ENCODE measurements around the gene ZNF22. TPM values are rescaled to one million over a fixed set of nuclear protein-coding genes. Genes with fewer than 3 reads are reported as not detected.

Gene ZNF22
- polyA plus RNA-seq, 2 donors: 4.6 to 5.4 TPM

DNA sequence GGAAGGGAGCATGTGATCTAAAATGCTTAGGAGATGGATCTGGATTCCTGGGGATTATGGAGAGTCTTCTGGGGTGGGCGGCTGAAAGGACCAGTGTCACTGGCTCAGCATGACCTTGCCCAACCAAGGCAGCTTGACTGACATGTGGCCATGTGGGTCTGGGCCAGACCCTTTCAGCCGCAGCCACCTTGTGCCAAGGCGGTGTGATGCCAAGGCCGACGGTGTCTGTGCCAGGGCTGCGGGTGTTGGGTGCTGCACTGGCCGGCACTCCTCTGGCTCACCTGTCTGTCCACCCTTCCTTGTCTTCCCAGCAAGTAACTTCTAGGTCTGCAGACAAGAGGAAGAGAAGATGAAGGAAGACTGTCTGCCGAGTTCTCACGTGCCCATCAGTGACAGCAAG, 30.9 kb upstream of the ZNF22 start:
- Histone ChIP-seq H3K9me3 (ENCODE audit: control insufficient read depth in 2 of 2, insufficient read depth in 1 of 2, low read depth in 1 of 2, low read length in 1 of 2) (peaks cover 0 to 2% of the 10 kb centered on the region in 2 donors), H3K4me1 (ENCODE audit: control insufficient read depth in 2 of 2, insufficient read depth in 2 of 2, low read length in 1 of 2) (peaks cover 0 to 12% of the 10 kb centered on the region in 2 donors), H3K27ac (ENCODE audit: low read depth in 2 of 2, low read length in 1 of 2) (no peak overlapping the region), H3K36me3 (ENCODE audit: control insufficient read depth in 2 of 2, insufficient read depth in 2 of 2, low read length in 1 of 2) (peaks cover 0 to 8% of the 10 kb centered on the region in 2 donors), H3K4me3 (ENCODE audit: low read depth in 1 of 2, low read length in 2 of 2) (no peak overlapping the region), H3K27me3 (ENCODE audit: control insufficient read depth in 1 of 2, insufficient read depth in 2 of 2, low read length in 2 of 2) (no peaks in the 10 kb centered on the region)
- 84 to 94% methylated on average over 9 of the region's 9 CpGs for WGBS, 2 donors

DNA sequence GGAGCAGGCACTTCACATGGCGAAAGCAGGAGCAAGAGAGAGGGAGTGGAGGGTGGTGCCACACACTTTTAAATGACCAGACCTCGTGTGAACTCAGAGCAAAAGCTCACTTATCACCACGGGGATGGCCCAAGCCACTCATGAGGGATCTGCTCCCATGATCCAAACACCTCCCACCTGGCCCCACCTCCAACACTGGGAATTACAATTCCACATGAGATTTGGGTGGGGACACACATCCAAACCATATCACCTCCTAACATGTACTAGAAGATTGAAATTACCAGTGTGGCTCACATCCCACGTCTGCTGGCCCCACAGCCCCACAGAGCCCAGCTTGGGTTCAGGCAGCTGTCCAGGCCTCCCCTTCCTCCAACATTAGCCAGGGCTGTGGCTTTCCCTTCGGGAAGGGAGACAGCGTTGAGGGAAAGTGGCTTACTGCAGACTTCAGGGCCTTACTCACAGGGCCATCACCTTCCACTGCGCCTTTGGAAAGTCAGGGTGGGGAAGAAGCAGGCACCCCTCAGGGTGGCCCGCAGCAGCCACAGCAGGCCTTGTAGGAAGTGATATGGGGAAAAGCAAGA, 29.8 kb upstream of the ZNF22 start:
- peaks cover 0 to 12% of the 10 kb centered on the region in 2 donors for H3K4me1 ChIP-seq (ENCODE audit: control insufficient read depth in 2 of 2, insufficient read depth in 2 of 2, low read length in 1 of 2)
- peaks cover 0 to 8% of the 10 kb centered on the region in 2 donors for H3K36me3 ChIP-seq (ENCODE audit: control insufficient read depth in 2 of 2, insufficient read depth in 2 of 2, low read length in 1 of 2)
- 92 to 94% methylated on average over 8 of the region's 8 CpGs for WGBS, 2 donors
- peaks cover 0 to 2% of the 10 kb centered on the region in 2 donors for H3K9me3 ChIP-seq (ENCODE audit: control insufficient read depth in 2 of 2, insufficient read depth in 1 of 2, low read depth in 1 of 2, low read length in 1 of 2)
- no peak overlapping the region for H3K27ac ChIP-seq (ENCODE audit: low read depth in 2 of 2, low read length in 1 of 2)
- H3K4me3 ChIP-seq (ENCODE audit: low read depth in 1 of 2, low read length in 2 of 2): no peak overlapping the region
- H3K27me3 ChIP-seq (ENCODE audit: control insufficient read depth in 1 of 2, insufficient read depth in 2 of 2, low read length in 2 of 2): no peaks in the 10 kb centered on the region

GRCh38 chr10:44971434-44971833, 29.3 kb upstream of the ZNF22 start:
- H3K9me3 ChIP-seq (ENCODE audit: control insufficient read depth in 2 of 2, insufficient read depth in 1 of 2, low read depth in 1 of 2, low read length in 1 of 2): peaks cover 0 to 2% of the 10 kb centered on the region in 2 donors
- peaks cover 0 to 12% of the 10 kb centered on the region in 2 donors for H3K4me1 ChIP-seq (ENCODE audit: control insufficient read depth in 2 of 2, insufficient read depth in 2 of 2, low read length in 1 of 2)
- peaks cover 0 to 8% of the 10 kb centered on the region in 2 donors for H3K36me3 ChIP-seq (ENCODE audit: control insufficient read depth in 2 of 2, insufficient read depth in 2 of 2, low read length in 1 of 2)
- WGBS, 2 donors: 91% methylated on average over 11 of the region's 11 CpGs
- H3K27me3 ChIP-seq (ENCODE audit: control insufficient read depth in 1 of 2, insufficient read depth in 2 of 2, low read length in 2 of 2): no peaks in the 10 kb centered on the region
- H3K27ac ChIP-seq (ENCODE audit: low read depth in 2 of 2, low read length in 1 of 2): no peak overlapping the region
- no peak overlapping the region for H3K4me3 ChIP-seq (ENCODE audit: low read depth in 1 of 2, low read length in 2 of 2)

DNA sequence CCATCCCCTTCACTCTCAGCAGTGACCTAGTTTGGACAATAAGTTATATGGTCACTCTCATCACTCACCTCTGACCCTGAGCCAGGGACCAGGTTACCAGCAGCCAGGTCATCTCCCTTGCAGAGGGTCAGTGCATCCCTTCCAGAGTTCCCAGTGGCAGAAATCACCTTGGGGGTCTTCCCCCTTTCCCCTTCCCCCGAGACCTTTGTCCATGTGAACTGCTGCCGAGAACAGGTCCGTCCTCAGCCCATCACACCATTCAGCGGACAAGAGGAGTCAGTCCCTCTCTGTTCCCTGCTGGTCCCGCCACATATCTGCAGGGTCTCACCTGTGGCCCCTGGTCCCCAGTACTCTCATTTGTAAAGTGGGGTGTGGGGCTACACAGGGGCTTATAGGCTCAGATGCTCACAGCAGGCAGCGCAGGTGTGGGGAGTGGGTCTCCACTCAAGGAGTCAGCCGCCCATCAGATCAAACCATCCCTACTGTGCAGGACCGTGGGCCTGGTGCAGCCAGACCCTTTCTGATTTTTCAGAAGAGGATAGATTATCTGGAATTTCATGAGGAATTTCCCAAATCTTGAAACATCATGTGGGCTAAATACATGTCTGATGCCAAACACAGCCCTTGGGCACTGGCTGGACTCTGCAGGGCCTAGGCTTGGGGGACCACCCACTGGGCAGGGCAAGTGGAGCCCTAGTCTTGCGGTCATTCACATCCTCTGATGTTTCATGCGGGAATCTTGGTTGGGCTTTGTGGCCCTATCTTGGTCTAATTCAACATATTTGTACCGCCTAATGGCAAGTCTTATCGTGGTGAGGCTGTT, 28.6 kb upstream of the ZNF22 start:
- Histone ChIP-seq H3K9me3 (ENCODE audit: control insufficient read depth in 2 of 2, insufficient read depth in 1 of 2, low read depth in 1 of 2, low read length in 1 of 2) (peaks cover 0 to 2% of the 10 kb centered on the region in 2 donors), H3K27ac (ENCODE audit: low read depth in 2 of 2, low read length in 1 of 2) (no peak overlapping the region), H3K27me3 (ENCODE audit: control insufficient read depth in 1 of 2, insufficient read depth in 2 of 2, low read length in 2 of 2) (no peaks in the 10 kb centered on the region), H3K4me3 (ENCODE audit: low read depth in 1 of 2, low read length in 2 of 2) (no peak overlapping the region), H3K4me1 (ENCODE audit: control insufficient read depth in 2 of 2, insufficient read depth in 2 of 2, low read length in 1 of 2) (peaks cover 0 to 12% of the 10 kb centered on the region in 2 donors), H3K36me3 (ENCODE audit: control insufficient read depth in 2 of 2, insufficient read depth in 2 of 2, low read length in 1 of 2) (peaks cover 0 to 13% of the 10 kb centered on the region in 2 donors)
- WGBS, 2 donors: 94 to 97% methylated on average over 12 of the region's 12 CpGs

- Histone ChIP-seq H3K27ac (ENCODE audit: low read depth in 2 of 2, low read length in 1 of 2) (no peak overlapping the region), H3K4me1 (ENCODE audit: control insufficient read depth in 2 of 2, insufficient read depth in 2 of 2, low read length in 1 of 2) (peaks cover 5 to 16% of the 10 kb centered on the region in 2 donors), H3K9me3 (ENCODE audit: control insufficient read depth in 2 of 2, insufficient read depth in 1 of 2, low read depth in 1 of 2, low read length in 1 of 2) (peaks cover 0 to 2% of the 10 kb centered on the region in 2 donors), H3K36me3 (ENCODE audit: control insufficient read depth in 2 of 2, insufficient read depth in 2 of 2, low read length in 1 of 2) (peaks cover 0 to 13% of the 10 kb centered on the region in 2 donors), H3K27me3 (ENCODE audit: control insufficient read depth in 1 of 2, insufficient read depth in 2 of 2, low read length in 2 of 2) (no peaks in the 10 kb centered on the region), H3K4me3 (ENCODE audit: low read depth in 1 of 2, low read length in 2 of 2) (no peak overlapping the region)
- 78 to 85% methylated on average over 6 of the region's 6 CpGs for WGBS, 2 donors
Measured at GRCh38 chr10:44972874-44973306, 27.8 kb upstream of the ZNF22 start.

DNA sequence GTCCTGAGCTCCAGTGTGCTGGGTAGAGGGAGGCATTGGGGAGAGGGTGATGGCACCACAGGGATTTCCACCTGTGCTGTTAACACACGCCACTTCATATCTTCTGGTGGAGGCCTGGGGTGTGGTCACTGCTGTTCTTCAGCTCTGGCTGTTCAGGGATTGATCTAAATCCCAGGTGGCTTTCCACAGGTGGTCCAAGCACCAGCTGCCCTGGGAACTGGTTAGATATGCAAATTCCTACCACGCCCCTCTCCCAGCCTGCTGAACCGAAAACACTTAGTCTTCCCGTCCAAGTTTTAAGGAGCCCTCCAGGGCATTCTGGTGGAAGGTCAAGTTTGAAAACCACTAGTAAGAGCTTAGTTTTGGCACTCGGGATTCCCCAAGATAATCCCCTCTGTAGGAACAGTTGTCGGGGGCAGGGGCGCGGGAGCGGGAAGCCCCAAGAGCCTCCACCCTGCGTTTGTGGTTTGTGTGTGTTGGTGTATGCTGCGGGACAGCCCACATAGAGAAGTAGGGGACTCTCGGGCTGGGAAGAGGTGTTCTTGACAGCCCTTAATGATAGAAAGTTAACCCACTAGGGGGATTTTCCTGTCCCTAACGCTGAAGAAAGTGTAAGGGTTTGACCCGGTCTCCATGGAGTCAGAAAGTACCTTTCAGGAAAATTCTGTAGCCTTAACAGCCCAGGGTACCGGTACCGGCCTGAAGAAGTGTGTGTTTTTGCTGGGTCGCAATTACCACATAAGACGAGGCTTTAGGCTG, 27.2 kb upstream of the ZNF22 start:
- Histone ChIP-seq H3K36me3 (ENCODE audit: control insufficient read depth in 2 of 2, insufficient read depth in 2 of 2, low read length in 1 of 2) (peaks cover 0 to 13% of the 10 kb centered on the region in 2 donors), H3K27me3 (ENCODE audit: control insufficient read depth in 1 of 2, insufficient read depth in 2 of 2, low read length in 2 of 2) (no peaks in the 10 kb centered on the region), H3K4me3 (ENCODE audit: low read depth in 1 of 2, low read length in 2 of 2) (no peak overlapping the region), H3K9me3 (ENCODE audit: control insufficient read depth in 2 of 2, insufficient read depth in 1 of 2, low read depth in 1 of 2, low read length in 1 of 2) (peaks cover 0 to 2% of the 10 kb centered on the region in 2 donors), H3K27ac (ENCODE audit: low read depth in 2 of 2, low read length in 1 of 2) (peak overlapping the region; percentile 4 to 26), H3K4me1 (ENCODE audit: control insufficient read depth in 2 of 2, insufficient read depth in 2 of 2, low read length in 1 of 2) (peaks cover 6 to 14% of the 10 kb centered on the region in 2 donors)
- 47 to 48% methylated on average over 18 of the region's 18 CpGs for WGBS, 2 donors

GRCh38 chr10:44974082-44974627, 26.6 kb upstream of the ZNF22 start:
- Histone ChIP-seq H3K27ac (ENCODE audit: low read depth in 2 of 2, low read length in 1 of 2) (peak overlapping the region; percentile 69 to 77), H3K4me1 (ENCODE audit: control insufficient read depth in 2 of 2, insufficient read depth in 2 of 2, low read length in 1 of 2) (peaks cover 10 to 12% of the 10 kb centered on the region in 2 donors), H3K4me3 (ENCODE audit: low read depth in 1 of 2, low read length in 2 of 2) (peak overlapping the region; percentile 42 to 45)

GRCh38 chr10:44974628-44975430, 25.9 kb upstream of the ZNF22 start:
- H3K4me3 ChIP-seq (ENCODE audit: low read depth in 1 of 2, low read length in 2 of 2): peak overlapping the region; percentile 42 to 45
- no peaks in the 10 kb centered on the region for H3K9me3 ChIP-seq (ENCODE audit: control insufficient read depth in 2 of 2, insufficient read depth in 1 of 2, low read depth in 1 of 2, low read length in 1 of 2)
- peaks cover 17 to 18% of the 10 kb centered on the region in 2 donors for H3K4me1 ChIP-seq (ENCODE audit: control insufficient read depth in 2 of 2, insufficient read depth in 2 of 2, low read length in 1 of 2)
- no peaks in the 10 kb centered on the region for H3K27me3 ChIP-seq (ENCODE audit: control insufficient read depth in 1 of 2, insufficient read depth in 2 of 2, low read length in 2 of 2)
- WGBS, 2 donors: 3 to 5% methylated on average over 43 to 46 of the region's 46 CpGs
- peaks cover 0 to 11% of the 10 kb centered on the region in 2 donors for H3K36me3 ChIP-seq (ENCODE audit: control insufficient read depth in 2 of 2, insufficient read depth in 2 of 2, low read length in 1 of 2)
- peak overlapping the region; percentile 69 to 79 for H3K27ac ChIP-seq (ENCODE audit: low read depth in 2 of 2, low read length in 1 of 2)

More at GRCh38 chr10:44974082-44974627, 26.6 kb upstream of the ZNF22 start:
- WGBS, 2 donors: 39 to 46% methylated on average over 7 of the region's 7 CpGs
- Histone ChIP-seq H3K27me3 (ENCODE audit: control insufficient read depth in 1 of 2, insufficient read depth in 2 of 2, low read length in 2 of 2) (no peaks in the 10 kb centered on the region), H3K9me3 (ENCODE audit: control insufficient read depth in 2 of 2, insufficient read depth in 1 of 2, low read depth in 1 of 2, low read length in 1 of 2) (no peaks in the 10 kb centered on the region), H3K36me3 (ENCODE audit: control insufficient read depth in 2 of 2, insufficient read depth in 2 of 2, low read length in 1 of 2) (peaks cover 0 to 13% of the 10 kb centered on the region in 2 donors)

All from esophagus (tissue), 2 donors.